Astrocyte (in vitro differentiated cells and primary cell): ENCODE measurements around the gene KRTAP5-5.
"Not testable (repeated sequence)": the region's sequence is repeated elsewhere in the genome, so short reads cannot be mapped to it uniquely, and the experiment has no call there.

Source experiments
- EZH2 ChIP-seq: IDR thresholded peaks from 2 replicates; pipeline ENCODE4 v1.6.1; 2012; ENCODE audit warnings: mild to moderate bottlenecking, low read length, inconsistent platforms; ENCODE audit not compliant: insufficient read depth
- TF ChIP-seq, protein P1 (sequence below): IDR thresholded peaks from 2 replicates; pipeline ENCODE4 v1.5.1; 2011; ENCODE audit warnings: low read depth, mild to moderate bottlenecking, inconsistent platforms, low read length, moderate library complexity; ENCODE audit not compliant: insufficient read depth

DNA sequence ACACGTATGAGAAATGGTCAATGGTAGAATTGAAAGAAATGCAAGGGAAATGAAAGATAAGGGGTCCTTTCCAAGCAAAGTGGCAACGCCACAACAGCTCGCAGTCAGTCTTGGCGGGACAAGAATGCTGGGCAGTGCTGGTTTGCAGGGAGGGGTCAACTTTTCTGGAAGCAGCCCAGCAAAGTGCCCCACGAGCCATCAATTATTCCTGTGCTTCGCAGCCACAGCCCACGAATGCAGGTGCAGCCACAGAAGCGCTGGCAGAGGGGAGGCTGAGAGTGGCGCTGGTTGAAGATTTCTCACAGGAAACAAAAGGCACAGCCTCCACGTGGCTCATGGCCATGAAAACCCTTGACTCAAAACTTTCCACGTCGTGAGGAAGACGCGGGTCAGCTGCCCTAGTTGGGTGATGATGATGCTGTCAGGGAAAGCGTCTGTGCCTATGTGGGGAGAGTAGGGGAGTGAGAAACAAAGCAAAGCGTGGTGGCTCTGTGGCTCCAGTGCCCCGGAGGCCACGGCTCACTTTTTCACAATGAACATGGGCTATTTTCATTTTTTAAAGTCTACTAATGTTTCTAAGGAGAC lies 33.2 kb downstream of the KRTAP5-5 start:
- TF ChIP-seq EZH2: not testable (repeated sequence)
- TF ChIP-seq, protein P1, sequence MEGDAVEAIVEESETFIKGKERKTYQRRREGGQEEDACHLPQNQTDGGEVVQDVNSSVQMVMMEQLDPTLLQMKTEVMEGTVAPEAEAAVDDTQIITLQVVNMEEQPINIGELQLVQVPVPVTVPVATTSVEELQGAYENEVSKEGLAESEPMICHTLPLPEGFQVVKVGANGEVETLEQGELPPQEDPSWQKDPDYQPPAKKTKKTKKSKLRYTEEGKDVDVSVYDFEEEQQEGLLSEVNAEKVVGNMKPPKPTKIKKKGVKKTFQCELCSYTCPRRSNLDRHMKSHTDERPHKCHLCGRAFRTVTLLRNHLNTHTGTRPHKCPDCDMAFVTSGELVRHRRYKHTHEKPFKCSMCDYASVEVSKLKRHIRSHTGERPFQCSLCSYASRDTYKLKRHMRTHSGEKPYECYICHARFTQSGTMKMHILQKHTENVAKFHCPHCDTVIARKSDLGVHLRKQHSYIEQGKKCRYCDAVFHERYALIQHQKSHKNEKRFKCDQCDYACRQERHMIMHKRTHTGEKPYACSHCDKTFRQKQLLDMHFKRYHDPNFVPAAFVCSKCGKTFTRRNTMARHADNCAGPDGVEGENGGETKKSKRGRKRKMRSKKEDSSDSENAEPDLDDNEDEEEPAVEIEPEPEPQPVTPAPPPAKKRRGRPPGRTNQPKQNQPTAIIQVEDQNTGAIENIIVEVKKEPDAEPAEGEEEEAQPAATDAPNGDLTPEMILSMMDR: not testable (repeated sequence)
